Measurements from ENCODE around the gene ACVR2A.

GRCh38 chr2:147910990-147911473 lies 66.2 kb downstream of the ACVR2A start:
- TF ChIP-seq POLR2AphosphoS5 (IDR thresholded peaks at IDR 0.05; ENCODE audit: low read depth, low read length) (no peak), TAF1 (IDR thresholded peaks at IDR 0.05; ENCODE audit: borderline replicate concordance, insufficient read depth, low read length) (no peak), REST (IDR thresholded peaks at IDR 0.05; ENCODE audit: insufficient read depth in 1 of 2, low read depth in 2 of 2, low read length in 2 of 2) (no peak)

Measured in PFSK-1 (cell line).